GM18526 (cell line): ENCODE data around the gene HSFX2.
"Not testable (repeated sequence)": the region's sequence is repeated elsewhere in the genome, so short reads cannot be mapped to it uniquely, and the experiment has no call there.

Source experiments
- POLR2A ChIP-seq: IDR thresholded peaks from 3 replicates; pipeline ENCODE4 v1.6.1; 2011; ENCODE audit not compliant: insufficient read length; ENCODE audit errors: extremely low read depth

Gene HSFX2, protein sequence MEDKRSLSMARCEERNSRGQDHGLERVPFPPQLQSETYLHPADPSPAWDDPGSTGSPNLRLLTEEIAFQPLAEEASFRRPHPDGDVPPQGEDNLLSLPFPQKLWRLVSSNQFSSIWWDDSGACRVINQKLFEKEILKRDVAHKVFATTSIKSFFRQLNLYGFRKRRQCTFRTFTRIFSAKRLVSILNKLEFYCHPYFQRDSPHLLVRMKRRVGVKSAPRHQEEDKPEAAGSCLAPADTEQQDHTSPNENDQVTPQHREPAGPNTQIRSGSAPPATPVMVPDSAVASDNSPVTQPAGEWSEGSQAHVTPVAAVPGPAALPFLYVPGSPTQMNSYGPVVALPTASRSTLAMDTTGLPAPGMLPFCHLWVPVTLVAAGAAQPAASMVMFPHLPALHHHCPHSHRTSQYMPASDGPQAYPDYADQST

DNA sequence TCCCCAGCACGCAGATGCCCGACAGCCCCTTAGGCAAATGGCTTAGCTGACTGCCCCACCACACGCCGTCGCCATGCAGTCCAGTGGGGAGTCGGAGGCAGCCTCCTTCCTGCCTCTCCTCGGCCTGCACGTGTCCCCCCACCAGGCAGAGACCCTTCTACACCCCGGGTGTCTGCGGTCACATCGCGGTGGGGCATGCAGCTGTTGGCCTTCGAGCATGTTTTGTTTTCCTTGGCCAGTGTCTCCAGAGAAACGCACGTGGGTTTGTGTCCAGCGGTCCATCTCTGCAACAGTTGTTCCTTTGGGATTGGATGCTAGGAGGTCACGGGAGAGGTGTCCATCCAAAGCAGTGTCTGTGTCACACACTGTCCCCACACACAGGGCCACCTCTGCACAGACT, at the start of gene HSFX2:
TSS of gene HSFX2 (minus strand) at position 101 of the 400 bp plus-strand sequence. CDS start 614 bp downstream, outside the sequence.
- not testable (repeated sequence) for TF ChIP-seq POLR2A

- no peak for TF ChIP-seq POLR2A
Measured at GRCh38 chrX:149643496-149643895, 48.4 kb upstream of the HSFX2 start.

DNA sequence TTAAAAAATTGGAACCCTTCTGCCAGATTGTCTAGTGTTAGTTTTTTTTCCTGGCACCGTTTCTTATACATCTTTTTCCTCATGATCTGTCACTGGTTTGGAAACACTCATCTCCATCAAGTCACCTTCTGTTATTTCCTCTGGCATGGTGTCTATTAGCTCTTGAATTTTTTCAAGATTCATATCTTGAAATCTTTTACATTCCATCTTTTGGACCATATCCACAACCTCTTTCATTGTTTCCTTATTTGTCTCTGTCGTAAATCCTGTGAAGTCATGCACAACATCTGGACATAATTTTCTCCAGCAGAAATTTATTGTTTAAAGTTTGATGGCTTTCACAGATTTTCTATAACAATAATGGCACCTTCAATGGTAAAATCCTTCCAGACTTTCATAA, 46.7 kb upstream of the HSFX2 start:
- no peak for TF ChIP-seq POLR2A

GRCh38 chrX:149641432-149641831, 46.3 kb upstream of the HSFX2 start:
- TF ChIP-seq POLR2A, result no peak

- no peak for TF ChIP-seq POLR2A
Measured at GRCh38 chrX:149639568-149639967, 44.5 kb upstream of the HSFX2 start.

DNA sequence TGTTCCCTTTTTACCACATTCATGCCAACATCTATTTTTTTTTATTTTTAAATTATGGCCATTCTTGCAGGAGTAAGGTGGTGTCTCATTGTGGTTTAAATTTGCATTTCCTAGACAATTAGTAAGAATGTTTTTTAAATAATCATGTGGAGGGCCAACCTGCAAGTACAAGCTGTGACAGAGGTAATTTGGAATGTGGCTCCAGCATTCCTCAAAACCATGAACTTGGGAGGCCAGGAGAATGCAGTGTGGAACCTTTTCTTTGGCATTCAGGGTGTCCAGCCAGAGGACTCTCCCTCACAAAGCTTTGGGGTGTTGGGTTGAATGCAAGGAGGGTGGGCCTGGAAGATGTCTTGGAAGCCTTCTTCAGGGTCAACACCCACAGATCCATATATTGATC, 43.7 kb upstream of the HSFX2 start:
- no peak for TF ChIP-seq POLR2A

GRCh38 chrX:149633511-149633910, 38.4 kb upstream of the HSFX2 start:
- no peak for TF ChIP-seq POLR2A

- TF ChIP-seq POLR2A, result peak; percentile 48
Measured at GRCh38 chrX:149631234-149632165, 36.4 kb upstream of the HSFX2 start, which contains the start of gene TMEM185A. TSS of gene TMEM185A (minus strand) at chrX:149631792. CDS start at chrX:149631580, 212 bp downstream.

GRCh38 chrX:149630681-149631233, 35.6 kb upstream of the HSFX2 start:
- TF ChIP-seq POLR2A, result no peak

DNA sequence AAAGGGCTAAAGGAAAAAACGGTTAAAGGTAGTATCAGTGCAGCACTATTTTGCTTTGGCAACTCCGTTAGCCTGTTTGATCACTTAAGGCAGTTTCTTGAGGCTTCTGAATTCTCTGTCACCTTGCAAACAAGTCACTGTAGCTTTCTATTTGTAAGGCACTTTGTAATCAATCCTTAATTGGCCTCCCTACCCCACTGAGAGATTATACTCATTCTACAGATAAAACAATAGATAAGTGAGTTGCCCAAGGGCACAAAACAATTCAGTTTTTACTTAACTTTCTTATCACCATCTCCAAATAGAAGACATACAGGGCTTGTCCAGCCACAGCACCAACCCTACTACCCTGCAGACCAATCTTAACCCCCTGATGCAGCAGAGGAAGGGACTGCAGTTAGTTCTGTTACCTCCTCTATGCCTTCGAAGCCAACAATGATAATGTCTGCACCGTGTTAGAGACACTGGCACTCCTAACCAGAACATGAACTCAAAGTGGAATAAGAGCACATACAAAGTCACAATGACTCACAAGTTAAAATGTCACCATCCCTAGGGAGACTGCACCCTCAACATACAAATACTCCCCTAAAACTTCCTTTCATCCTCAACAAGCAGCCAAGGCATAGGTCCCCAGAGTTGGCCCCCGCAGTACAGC, 34.7 kb upstream of the HSFX2 start:
- no peak for TF ChIP-seq POLR2A

DNA sequence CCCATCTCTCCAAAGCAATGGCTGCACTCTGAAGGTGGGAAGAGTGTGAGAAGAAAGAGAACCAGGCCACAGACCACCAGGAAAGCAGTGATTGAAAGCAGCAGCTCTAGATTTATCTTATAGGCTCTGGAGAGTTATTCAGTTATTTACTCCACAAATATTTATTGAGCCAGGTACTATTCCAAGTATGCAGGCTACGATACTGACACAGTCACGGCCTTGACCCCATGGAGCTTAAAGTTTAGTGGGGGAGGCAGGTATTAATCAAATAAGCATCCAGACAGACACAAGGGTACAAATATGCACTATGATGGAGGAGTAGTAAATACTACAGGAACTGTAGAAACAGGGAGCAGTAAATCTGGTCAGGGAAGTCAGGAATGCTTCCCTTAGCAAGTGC, 33.7 kb upstream of the HSFX2 start:
- no peak for TF ChIP-seq POLR2A

DNA sequence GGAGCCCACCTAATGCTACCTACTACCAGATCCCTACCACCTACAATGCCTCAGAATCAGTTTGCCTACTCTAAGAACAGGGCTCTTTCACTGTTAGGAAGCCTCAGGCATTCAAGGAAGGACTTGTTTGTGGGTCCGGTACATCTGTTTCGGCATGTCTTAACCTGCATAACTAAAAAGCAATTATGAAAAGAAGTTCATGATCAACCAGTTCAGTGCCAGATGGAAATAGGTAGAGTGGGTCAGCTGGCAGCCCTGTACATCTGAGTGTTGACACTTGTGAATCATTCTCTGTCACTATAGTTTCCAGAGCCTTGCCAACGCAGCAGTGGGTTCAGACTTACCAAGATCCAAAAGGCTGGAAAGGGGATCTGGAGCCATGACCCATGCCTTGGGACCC, 33.2 kb upstream of the HSFX2 start:
- TF ChIP-seq POLR2A, result no peak

GRCh38 chrX:149618871-149619270, 23.8 kb upstream of the HSFX2 start:
- TF ChIP-seq POLR2A, result no peak

DNA sequence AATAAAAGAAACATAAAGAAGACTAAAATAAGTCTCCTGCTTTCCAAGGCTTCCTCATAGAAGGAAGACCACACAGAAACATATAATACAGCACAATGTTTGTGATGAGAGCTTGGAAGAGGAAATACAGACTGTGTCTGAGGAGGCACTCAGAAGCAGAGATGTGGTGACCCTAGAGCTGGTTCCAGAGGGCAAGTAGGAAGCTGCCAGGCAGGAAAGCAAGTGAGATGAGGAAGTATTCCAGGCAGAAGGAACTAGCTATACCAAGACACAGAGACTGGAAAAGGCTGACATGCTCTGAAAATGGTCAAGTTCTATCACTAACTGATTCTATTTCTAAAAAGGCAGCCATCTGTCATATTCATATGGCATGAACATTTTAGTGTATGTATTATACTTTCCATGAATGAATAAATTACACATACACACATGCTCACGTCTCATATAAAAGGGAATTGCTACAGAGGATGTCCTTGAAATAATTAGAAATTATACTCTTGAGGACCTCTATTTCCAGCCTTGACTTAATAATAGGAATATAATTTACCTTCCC, 16.6 kb upstream of the HSFX2 start:
- no peak for TF ChIP-seq POLR2A

DNA sequence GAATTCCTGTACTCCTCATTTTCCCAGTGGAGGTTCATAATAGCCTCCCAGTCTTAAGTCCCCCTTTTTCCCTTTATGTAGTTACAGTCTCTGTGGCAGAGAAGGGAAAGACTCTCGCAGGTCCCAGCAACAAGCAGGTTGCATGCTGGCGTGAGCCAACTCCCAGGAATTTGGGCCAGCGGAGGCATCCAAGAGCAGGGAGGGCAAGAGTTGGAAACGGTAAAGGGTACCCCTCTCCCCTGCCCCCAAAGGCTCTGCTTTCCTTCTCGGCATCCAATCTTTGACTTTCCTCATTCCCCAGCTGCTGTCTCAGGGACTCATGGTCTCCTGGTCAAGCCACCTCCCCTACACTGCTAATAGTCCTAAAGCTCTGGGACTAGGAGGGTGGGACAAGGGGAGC, 15.4 kb upstream of the HSFX2 start:
- TF ChIP-seq POLR2A, result no peak
